Mammary microvascular endothelial cell (primary cell): ENCODE results near the gene KIZ. TPM values are rescaled to one million over a fixed set of nuclear protein-coding genes. Genes with fewer than 3 reads are reported as not detected.

Source experiments
- total RNA-seq: library from RNA; depleted of rRNA; stranded (reverse); fragments of >200 nt; gene quantifications from 2 replicates; pipeline ENCODE4 v1.2.3, GENCODE V29; 2015

KIZ gene, protein sequence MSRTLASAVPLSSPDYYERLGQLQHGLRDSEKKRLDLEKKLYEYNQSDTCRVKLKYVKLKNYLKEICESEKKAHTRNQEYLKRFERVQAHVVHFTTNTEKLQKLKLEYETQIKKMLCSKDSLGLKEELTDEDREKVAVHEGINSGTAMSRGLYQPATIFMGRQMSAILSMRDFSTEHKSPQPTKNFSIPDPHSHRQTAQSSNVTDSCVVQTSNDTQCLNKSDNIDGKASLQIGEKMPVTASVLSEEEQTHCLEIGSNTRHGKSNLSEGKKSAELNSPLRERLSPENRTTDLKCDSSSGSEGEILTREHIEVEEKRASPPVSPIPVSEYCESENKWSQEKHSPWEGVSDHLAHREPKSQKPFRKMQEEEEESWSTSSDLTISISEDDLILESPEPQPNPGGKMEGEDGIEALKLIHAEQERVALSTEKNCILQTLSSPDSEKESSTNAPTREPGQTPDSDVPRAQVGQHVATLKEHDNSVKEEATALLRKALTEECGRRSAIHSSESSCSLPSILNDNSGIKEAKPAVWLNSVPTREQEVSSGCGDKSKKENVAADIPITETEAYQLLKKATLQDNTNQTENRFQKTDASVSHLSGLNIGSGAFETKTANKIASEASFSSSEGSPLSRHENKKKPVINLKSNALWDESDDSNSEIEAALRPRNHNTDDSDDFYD
- 3.6 and 4.3 TPM in 2 replicates for total RNA-seq

DNA sequence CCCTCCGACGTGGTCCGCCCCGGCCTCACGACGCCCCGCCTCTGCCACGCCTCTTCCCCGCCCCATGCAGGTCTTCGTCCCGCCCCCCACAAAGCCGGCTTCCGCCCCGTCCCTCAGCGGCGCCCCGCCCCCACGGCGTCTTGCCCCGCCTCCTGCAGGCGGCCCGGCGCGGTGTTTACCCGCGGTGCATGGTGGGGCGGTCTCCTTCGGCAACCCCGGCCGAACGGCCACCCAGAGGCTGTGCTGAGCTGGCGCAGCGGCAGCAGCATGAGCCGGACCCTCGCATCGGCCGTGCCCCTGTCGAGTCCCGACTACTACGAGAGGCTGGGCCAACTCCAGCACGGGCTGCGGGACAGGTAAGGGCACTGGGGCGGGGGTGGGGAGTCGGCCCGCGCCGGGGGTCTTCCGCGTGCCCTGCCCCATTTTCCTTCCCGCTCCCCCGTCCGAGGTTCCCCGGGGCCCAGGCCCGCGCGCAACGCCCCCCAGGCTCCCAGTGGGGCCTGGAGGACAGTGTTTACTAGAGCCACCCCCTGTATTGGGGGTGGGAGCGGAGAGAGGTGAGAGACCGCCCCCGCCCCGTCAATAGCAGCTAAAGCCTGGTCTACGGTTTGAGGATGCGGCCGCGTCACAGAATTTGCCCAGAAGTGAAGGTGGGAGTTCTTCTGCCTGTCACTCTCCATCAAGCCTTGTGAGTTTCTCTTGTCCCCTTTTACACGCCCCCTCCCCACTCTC lies at the start of gene KIZ:
TSS of gene KIZ (plus strand) at position 234 of the 732 bp plus-strand sequence. CDS start at position 268, 34 bp downstream.

DNA sequence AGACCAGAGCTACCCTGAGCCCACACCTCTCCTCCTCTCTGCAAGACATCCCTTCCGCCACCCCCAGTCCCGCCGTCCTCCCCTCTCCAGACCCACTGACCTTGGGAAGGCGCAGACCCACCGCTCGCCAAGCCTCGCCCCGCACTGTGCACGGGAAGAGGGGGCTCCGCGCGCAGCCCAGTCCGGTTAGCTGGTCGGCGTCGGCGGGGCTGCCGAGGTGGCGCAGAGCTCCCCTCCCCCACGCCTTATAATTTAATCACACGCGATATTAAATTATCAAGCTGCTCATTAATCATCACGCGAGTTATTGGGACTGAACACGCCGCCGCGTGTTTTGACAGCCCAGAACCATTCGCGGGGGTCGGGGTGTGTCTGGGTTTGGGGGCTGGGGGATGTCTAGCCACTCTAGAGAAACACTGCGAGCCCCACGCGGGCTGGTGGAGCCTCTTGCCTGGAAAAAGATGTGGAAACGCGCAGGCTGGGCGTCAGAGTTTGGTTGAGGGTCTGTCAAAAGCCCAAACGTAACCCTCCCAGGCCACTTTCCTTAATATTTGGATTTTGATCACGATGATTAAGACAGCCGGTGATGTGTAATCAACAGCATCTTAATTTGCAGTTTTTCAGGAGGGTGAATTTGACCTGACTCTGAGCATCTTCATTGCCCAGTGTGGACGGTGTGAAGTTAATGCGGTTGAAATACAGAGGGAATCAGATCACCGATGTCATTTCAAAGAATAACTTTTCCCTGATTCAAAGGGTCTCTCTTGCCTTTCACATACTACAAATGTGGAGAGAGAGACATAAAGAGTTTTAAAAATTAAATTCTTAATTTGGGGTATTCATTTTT lies 19.5 kb upstream of the KIZ start, which contains the start of gene LINC00237:
TSS of gene LINC00237 (minus strand) at position 188 of the 847 bp plus-strand sequence.

Other genes with a start within 250 kb of the KIZ start
- gene LINC00237, start 19.7 kb upstream of the KIZ start, total RNA-seq, result not detected in 2 replicates
- gene XRN2, start 177.2 kb downstream of the KIZ start, total RNA-seq, result 74.1 and 77.1 TPM in 2 replicates